HG03442 (cell line): ENCODE data around the gene XRCC1.

Source experiments
- ATAC-seq: cut with Tn5 transposase; IDR thresholded peaks from one replicate; pipeline ENCODE4 v1.9.1; 2021; ENCODE audit warnings: mild to moderate bottlenecking, moderate library complexity; ENCODE audit not compliant: unreplicated experiment

XRCC1 gene

GRCh38 chr19:43575955-43576878, 890 bp upstream of the XRCC1 start:
- no peak for ATAC-seq

GRCh38 chr19:43574424-43575155, 737 bp downstream of the XRCC1 start:
- ATAC-seq: no peak

- no peak for ATAC-seq
These were observed 3.1 kb downstream of the XRCC1 start for GRCh38 chr19:43572171-43572588.

- ATAC-seq: no peak
These were observed 5.0 kb downstream of the XRCC1 start for GRCh38 chr19:43570174-43570791.

GRCh38 chr19:43569657-43570056, 5.7 kb downstream of the XRCC1 start:
- ATAC-seq: no peak

GRCh38 chr19:43564800-43565199, 10.5 kb downstream of the XRCC1 start:
- ATAC-seq: no peak

- no peak for ATAC-seq
These were observed 11.4 kb downstream of the XRCC1 start for GRCh38 chr19:43563816-43564457.

- peak; percentile 74 for ATAC-seq
These were observed 12.6 kb downstream of the XRCC1 start for GRCh38 chr19:43562698-43563241.

- no peak for ATAC-seq
These were observed 13.1 kb downstream of the XRCC1 start for GRCh38 chr19:43562226-43562697.

- no peak for ATAC-seq
These were observed 14.0 kb downstream of the XRCC1 start for GRCh38 chr19:43561139-43561970.

- ATAC-seq: no peak
These were observed 14.6 kb downstream of the XRCC1 start for GRCh38 chr19:43560687-43561086.

- no peak for ATAC-seq
These were observed 20.0 kb downstream of the XRCC1 start for GRCh38 chr19:43555185-43555770.

- no peak for ATAC-seq
These were observed 20.9 kb downstream of the XRCC1 start for GRCh38 chr19:43554317-43554895.

GRCh38 chr19:43553656-43554055, 21.7 kb downstream of the XRCC1 start:
- ATAC-seq: no peak

GRCh38 chr19:43552616-43553015, 22.7 kb downstream of the XRCC1 start:
- ATAC-seq: no peak

GRCh38 chr19:43552198-43552450, 23.2 kb downstream of the XRCC1 start:
- no peak for ATAC-seq

- ATAC-seq: no peak
These were observed 23.7 kb downstream of the XRCC1 start for GRCh38 chr19:43551399-43552197.

GRCh38 chr19:43548706-43549105, 26.6 kb downstream of the XRCC1 start:
- no peak for ATAC-seq
